ENCODE results near the gene NBEA.

GRCh38 chr13:35144166-35144890 is 202.3 kb downstream of the NBEA start:
- TF ChIP-seq CTCF (IDR thresholded peaks at IDR 0.05; ENCODE audit: poor library complexity): no peak
- no peak for TF ChIP-seq EZH2phosphoT487 (IDR thresholded peaks at IDR 0.05; ENCODE audit: low read depth, severe bottlenecking, unreplicated experiment)
- TF ChIP-seq EZH2 (IDR thresholded peaks at IDR 0.05; ENCODE audit: borderline replicate concordance): no peak

Measured in hepatocyte (in vitro differentiated cells).